Natural killer cell (primary cell): ENCODE data around the gene AP2A2. TPM values are rescaled to one million over a fixed set of nuclear protein-coding genes. Genes with fewer than 3 reads are reported as not detected.
"Not testable (repeated sequence)": the region's sequence is repeated elsewhere in the genome, so short reads cannot be mapped to it uniquely, and the experiment has no call there.

ENCODE experiments used
- ATAC-seq, 3 donors: fragments of 150-1000 bp in 2 of 3; fragments of 200-7000 bp in 1 of 3; cut with Tn5 transposase; 1 replicate in 1 of 3; 2 replicates in 2 of 3; pipeline ENCODE4 v1.10.0; 2021; ENCODE audit warnings: mild to moderate bottlenecking in 2 of 3, moderate library complexity in 2 of 3
- DNase-seq, 2 donors: peaks; one replicate each; pipeline versions ENCODE4 v3.0.0 to v3.0.0-alpha.2; 2013 to 2021; ENCODE audit warnings: mixed read lengths in 1 of 2
- H3K27ac ChIP-seq: one replicate; pipeline ENCODE4 v1.5.1; 2013; ENCODE audit warnings: mild to moderate bottlenecking, low read length
- H3K27me3 ChIP-seq: one replicate; pipeline ENCODE4 v1.6.1; 2013; ENCODE audit warnings: low read length; ENCODE audit not compliant: control insufficient read depth, insufficient read depth
- H3K36me3 ChIP-seq: one replicate; pipeline ENCODE4 v1.6.1; 2013; ENCODE audit warnings: low read length; ENCODE audit not compliant: control insufficient read depth, insufficient read depth
- H3K4me1 ChIP-seq: one replicate; pipeline ENCODE4 v1.6.1; 2013; ENCODE audit warnings: low read length; ENCODE audit not compliant: control insufficient read depth, insufficient read depth
- H3K4me3 ChIP-seq: one replicate; pipeline ENCODE4 v1.5.1; 2013; ENCODE audit warnings: low read length
- H3K9me3 ChIP-seq: one replicate; pipeline ENCODE4 v1.6.1; 2013; ENCODE audit warnings: low read length; ENCODE audit not compliant: control insufficient read depth, insufficient read depth
- H3K27ac Mint-ChIP-seq, 2 donors: one replicate each; pipeline ENCODE4 v1.8.0; 2022; ENCODE audit warnings: mild to moderate bottlenecking in 2 of 2, mixed read lengths in 2 of 2, moderate library complexity in 1 of 2
- H3K27me3 Mint-ChIP-seq, 2 donors: one replicate each; pipeline ENCODE4 v1.8.0; 2022; ENCODE audit warnings: low read depth in 2 of 2, mixed read lengths in 2 of 2
- H3K36me3 Mint-ChIP-seq: one replicate; pipeline ENCODE4 v1.8.0; 2022; ENCODE audit warnings: mixed read lengths
- H3K4me1 Mint-ChIP-seq, 2 donors: one replicate each; pipeline ENCODE4 v1.8.0; 2022; ENCODE audit warnings: mixed read lengths in 2 of 2
- H3K4me3 Mint-ChIP-seq: one replicate; pipeline ENCODE4 v1.8.0; 2022; ENCODE audit warnings: mild to moderate bottlenecking, moderate library complexity, mixed read lengths
- H3K9me3 Mint-ChIP-seq, 2 donors: one replicate each; pipeline ENCODE4 v1.8.0; 2022; ENCODE audit warnings: mixed read lengths in 2 of 2
- CTCF ChIP-seq: fragments of 200-600 bp; IDR thresholded peaks from one replicate; pipeline ENCODE4 v1.8.0; 2022; ENCODE audit warnings: antibody characterized with exemption
- WGBS: methylation state at CpG from one replicate; pipeline ENCODE4 v1.1.7; 2013; ENCODE audit warnings: missing lambda C conversion rate; ENCODE audit not compliant: insufficient coverage; 5-methylcytosine and 5-hydroxymethylcytosine counted together
- intact Hi-C: fragments of 100-400 bp; cut with micrococcal nuclease; formaldehyde crosslinking; loops from one replicate; pipeline ENCODE4 v1.14.2; 2022
- total RNA-seq, 4 donors: library from RNA; stranded (reverse); fragments of 120-200 nt in 1 of 4; gene quantifications; one replicate each; pipeline versions ENCODE4 v1.2.3 to v1.2.4, GENCODE V29; 2013 to 2022

Gene AP2A2
- total RNA-seq, 3 donors from 2014 or later (not counting 1 experiment from before 2014, with no cell fraction given) = 57.2 to 120 (median 82.9) TPM

- peaks cover 51 to 56% of the 10 kb centered on the region in 2 donors for H3K4me1 Mint-ChIP-seq
- no peaks in the 10 kb centered on the region for H3K9me3 ChIP-seq
- DNase-seq (no peak), ATAC-seq (no peak)
- H3K27me3 ChIP-seq = no peaks in the 10 kb centered on the region
- peaks cover 30% of the 10 kb centered on the region for H3K4me1 ChIP-seq
- intact Hi-C loops = no loop called here
- H3K27ac Mint-ChIP-seq = peak overlapping the region in 1 of 2 donors; percentile 90
- H3K4me3 Mint-ChIP-seq = peak overlapping the region; percentile 37
- no peak overlapping the region for H3K4me3 ChIP-seq
- no peaks in the 10 kb centered on the region for H3K9me3 Mint-ChIP-seq
- no peaks in the 10 kb centered on the region for H3K36me3 Mint-ChIP-seq
- no peak overlapping the region for H3K27ac ChIP-seq
- 97% methylated on average over 26 of the region's 26 CpGs for WGBS
- TF ChIP-seq CTCF = no peak
- peaks cover 33% of the 10 kb centered on the region for H3K36me3 ChIP-seq
- H3K27me3 Mint-ChIP-seq = no peaks in the 10 kb centered on the region
These were observed 47.0 kb downstream of the AP2A2 start for GRCh38 chr11:972523-973211.

- 90% methylated on average over 11 of the region's 11 CpGs for WGBS
- H3K4me1 Mint-ChIP-seq = peaks cover 48 to 56% of the 10 kb centered on the region in 2 donors
- no peak overlapping the region for H3K27ac Mint-ChIP-seq
- H3K9me3 ChIP-seq = no peaks in the 10 kb centered on the region
- peaks cover 39% of the 10 kb centered on the region for H3K36me3 ChIP-seq
- H3K4me1 ChIP-seq = peaks cover 28% of the 10 kb centered on the region
- H3K27ac ChIP-seq = no peak overlapping the region
- no peaks in the 10 kb centered on the region for H3K36me3 Mint-ChIP-seq
- H3K27me3 ChIP-seq = no peaks in the 10 kb centered on the region
- peak overlapping the region; percentile 37 for H3K4me3 Mint-ChIP-seq
- H3K4me3 ChIP-seq = no peak overlapping the region
- DNase-seq = no peak
- no peaks in the 10 kb centered on the region for H3K27me3 Mint-ChIP-seq
- intact Hi-C loops = no loop called here
- no peak for ATAC-seq
- no peaks in the 10 kb centered on the region for H3K9me3 Mint-ChIP-seq
- TF ChIP-seq CTCF = no peak
These were observed 47.6 kb downstream of the AP2A2 start for GRCh38 chr11:973237-973636.

GRCh38 chr11:975376-975775 lies 49.7 kb downstream of the AP2A2 start:
- H3K4me3 ChIP-seq, H3K9me3 ChIP-seq, H3K27me3 ChIP-seq, H3K4me3 Mint-ChIP-seq, H3K9me3 Mint-ChIP-seq, intact Hi-C loops, DNase-seq, H3K27ac ChIP-seq, ATAC-seq, H3K27ac Mint-ChIP-seq, H3K36me3 Mint-ChIP-seq, H3K27me3 Mint-ChIP-seq: not testable (repeated sequence)
- Histone ChIP-seq H3K4me1 (peaks cover 13% of the 10 kb centered on the region), H3K36me3 (peaks cover 44% of the 10 kb centered on the region)
- H3K4me1 Mint-ChIP-seq = peaks cover 32 to 39% of the 10 kb centered on the region in 2 donors
- 89% methylated on average over 41 of the region's 41 CpGs for WGBS

GRCh38 chr11:975827-976226 lies 50.2 kb downstream of the AP2A2 start:
- H3K4me3 Mint-ChIP-seq = no peak overlapping the region
- H3K36me3 Mint-ChIP-seq = no peaks in the 10 kb centered on the region
- peaks cover 31 to 39% of the 10 kb centered on the region in 2 donors for H3K4me1 Mint-ChIP-seq
- H3K27me3 Mint-ChIP-seq = no peaks in the 10 kb centered on the region
- 80% methylated on average over 14 of the region's 15 CpGs for WGBS
- Histone ChIP-seq H3K27ac (no peak overlapping the region), H3K4me3 (no peak overlapping the region), H3K9me3 (no peaks in the 10 kb centered on the region), H3K36me3 (peaks cover 44% of the 10 kb centered on the region), H3K27me3 (no peaks in the 10 kb centered on the region), H3K4me1 (peaks cover 9% of the 10 kb centered on the region)
- H3K27ac Mint-ChIP-seq = no peak overlapping the region
- H3K9me3 Mint-ChIP-seq = no peaks in the 10 kb centered on the region
- intact Hi-C loops = no loop called here
- TF ChIP-seq CTCF = no peak
- ATAC-seq (peak in 1 of 3 donors; percentile 55), DNase-seq (no peak)
